HT1080 (cell line): ENCODE results near the gene ARFGEF3. TPM values are rescaled to one million over a fixed set of nuclear protein-coding genes. Genes with fewer than 3 reads are reported as not detected.

Experiments used
- small RNA-seq: library from RNA; depleted of rRNA; stranded (forward); fragments of <200 nt; gene quantifications from one replicate; pipeline ENCODE3, GENCODE V24; 2014
- total RNA-seq: library from RNA; depleted of rRNA; stranded (reverse); fragments of >200 nt; shearing (Covaris generic); gene quantifications from 2 replicates; pipeline ENCODE4 v1.2.3, GENCODE V29; 2014; rRNA removed

Gene ARFGEF3
- total RNA-seq, 1 experiment from 2014 or later = 4.5 TPM

Small RNAs within 50 kb of the gene (small RNA-seq; reads per million reads assigned to genes)
- gene AL031003.1 = not detected

Other genes with a start within 250 kb of the ARFGEF3 start
- gene PERP, start 54.5 kb upstream of the ARFGEF3 start, total RNA-seq = 39.9 and 60.2 TPM in 2 replicates
- gene PBOV1, start 56.6 kb downstream of the ARFGEF3 start, total RNA-seq = not detected in 2 replicates
- not detected in 2 replicates for gene SMIM28, start 216.0 kb downstream of the ARFGEF3 start, total RNA-seq
- gene HEBP2, start 242.3 kb downstream of the ARFGEF3 start, total RNA-seq = 35.0 and 35.1 TPM in 2 replicates